Right lobe of liver (tissue), 4 donors: ENCODE data around the gene NUDT9.
"Not testable (repeated sequence)": the region's sequence is repeated elsewhere in the genome, so short reads cannot be mapped to it uniquely, and the experiment has no call there.

Experiments used
- POLR2A ChIP-seq: fragments of 450-650 bp; IDR thresholded peaks from one replicate; pipeline ENCODE4 v1.6.1; 2017; ENCODE audit warnings: antibody characterized with exemption, mild to moderate bottlenecking
- TF ChIP-seq, protein P1 (sequence below), 4 donors: fragments of 200-600 bp in 3 of 4; fragments of 450-650 bp in 1 of 4; IDR thresholded peaks; one replicate each; pipeline versions ENCODE4 v1.5.1 to v1.8.0; 2016 to 2022; ENCODE audit warnings: antibody characterized with exemption in 4 of 4, mild to moderate bottlenecking in 2 of 4
- donor health status: DM: no; HTN: no; CAD: no.
- donor health status: DM: no; HTN: no; CAD: no.
- donor health status: DM: no; HTN: yes; CAD: no.

DNA sequence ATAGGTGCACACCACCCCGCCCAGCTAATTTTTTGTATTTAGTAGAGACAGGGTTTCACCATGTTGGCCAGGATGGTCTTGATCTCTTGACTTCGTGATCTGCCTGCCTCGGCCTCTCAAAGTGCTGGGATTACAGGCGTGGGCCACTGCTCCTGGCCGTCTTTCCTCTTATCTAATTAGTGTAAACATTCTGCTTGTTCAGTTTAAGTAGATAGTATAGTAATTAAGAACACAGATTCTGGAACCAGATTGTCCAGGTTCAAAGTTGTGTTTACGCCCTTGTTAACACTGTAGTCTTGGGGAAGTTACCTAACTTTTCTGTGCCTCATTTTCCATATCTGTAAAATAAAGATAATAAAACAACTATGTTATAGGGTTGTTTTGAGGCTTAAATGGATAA lies 24.0 kb downstream of the NUDT9 start:
- TF ChIP-seq, protein P1, sequence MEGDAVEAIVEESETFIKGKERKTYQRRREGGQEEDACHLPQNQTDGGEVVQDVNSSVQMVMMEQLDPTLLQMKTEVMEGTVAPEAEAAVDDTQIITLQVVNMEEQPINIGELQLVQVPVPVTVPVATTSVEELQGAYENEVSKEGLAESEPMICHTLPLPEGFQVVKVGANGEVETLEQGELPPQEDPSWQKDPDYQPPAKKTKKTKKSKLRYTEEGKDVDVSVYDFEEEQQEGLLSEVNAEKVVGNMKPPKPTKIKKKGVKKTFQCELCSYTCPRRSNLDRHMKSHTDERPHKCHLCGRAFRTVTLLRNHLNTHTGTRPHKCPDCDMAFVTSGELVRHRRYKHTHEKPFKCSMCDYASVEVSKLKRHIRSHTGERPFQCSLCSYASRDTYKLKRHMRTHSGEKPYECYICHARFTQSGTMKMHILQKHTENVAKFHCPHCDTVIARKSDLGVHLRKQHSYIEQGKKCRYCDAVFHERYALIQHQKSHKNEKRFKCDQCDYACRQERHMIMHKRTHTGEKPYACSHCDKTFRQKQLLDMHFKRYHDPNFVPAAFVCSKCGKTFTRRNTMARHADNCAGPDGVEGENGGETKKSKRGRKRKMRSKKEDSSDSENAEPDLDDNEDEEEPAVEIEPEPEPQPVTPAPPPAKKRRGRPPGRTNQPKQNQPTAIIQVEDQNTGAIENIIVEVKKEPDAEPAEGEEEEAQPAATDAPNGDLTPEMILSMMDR (IDR thresholded peaks at IDR 0.05): not testable (repeated sequence)
- not testable (repeated sequence) for TF ChIP-seq POLR2A
